DMS 273 treated with DMSO at 0.1 percent for 48 hours (cell line): ENCODE measurements around the gene COL5A1.
A peak's percentile ranks its signal among the peaks of the same experiment; 100 is the strongest.

Source experiments
- DNase-seq: peaks from one replicate; lab custom pipeline; 2025; lab: John Stamatoyannopoulos, UW

Gene COL5A1

DNA sequence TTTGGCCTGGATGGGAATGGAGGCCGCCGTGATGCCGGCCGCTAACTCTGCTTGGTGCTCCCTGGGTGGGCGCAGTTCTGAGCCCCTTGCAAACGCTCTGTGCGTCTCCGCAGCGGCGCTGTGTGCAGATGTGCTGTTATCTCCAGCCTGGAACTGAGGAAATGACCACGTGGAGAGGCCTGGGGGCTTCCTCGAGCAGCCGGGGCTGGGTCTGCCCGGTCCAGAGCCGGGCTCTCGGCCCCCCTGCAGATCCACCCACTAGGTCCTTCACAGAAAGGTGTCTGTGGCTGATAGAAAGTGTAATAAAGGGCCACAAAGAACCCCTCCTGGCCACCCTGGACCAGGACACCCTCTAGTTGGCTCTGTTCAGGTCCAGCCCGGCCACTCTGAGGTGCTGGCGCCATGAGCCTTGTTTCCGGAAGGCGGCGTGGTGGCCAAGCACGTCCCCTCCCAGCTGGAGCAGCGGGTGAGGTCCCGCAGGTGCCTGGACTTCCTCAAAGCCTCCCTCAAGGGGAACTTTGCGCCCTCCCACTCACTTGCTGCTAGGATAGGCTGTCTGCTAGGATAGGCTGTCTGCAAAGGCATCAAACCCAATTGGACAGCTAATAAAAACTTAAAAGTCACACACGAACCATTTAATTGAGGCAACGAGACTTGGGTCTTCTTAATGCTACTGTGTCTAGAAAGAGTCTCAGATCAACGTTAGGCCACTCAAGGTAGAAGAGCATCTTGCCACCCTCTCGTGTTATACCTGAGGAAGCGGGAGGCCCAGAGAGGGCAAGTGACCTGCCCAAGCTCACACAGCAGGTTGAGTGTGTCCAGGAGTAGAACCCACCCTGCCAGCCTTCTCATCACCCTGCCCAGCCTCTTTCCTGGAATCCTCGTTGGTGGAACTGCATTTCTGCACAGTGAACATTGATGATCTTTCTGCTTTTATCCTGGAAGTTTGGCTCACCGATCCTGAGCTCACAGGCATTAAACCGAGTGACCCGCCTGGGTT, 129.7 kb downstream of the COL5A1 start:
- no peak for DNase-seq

DNA sequence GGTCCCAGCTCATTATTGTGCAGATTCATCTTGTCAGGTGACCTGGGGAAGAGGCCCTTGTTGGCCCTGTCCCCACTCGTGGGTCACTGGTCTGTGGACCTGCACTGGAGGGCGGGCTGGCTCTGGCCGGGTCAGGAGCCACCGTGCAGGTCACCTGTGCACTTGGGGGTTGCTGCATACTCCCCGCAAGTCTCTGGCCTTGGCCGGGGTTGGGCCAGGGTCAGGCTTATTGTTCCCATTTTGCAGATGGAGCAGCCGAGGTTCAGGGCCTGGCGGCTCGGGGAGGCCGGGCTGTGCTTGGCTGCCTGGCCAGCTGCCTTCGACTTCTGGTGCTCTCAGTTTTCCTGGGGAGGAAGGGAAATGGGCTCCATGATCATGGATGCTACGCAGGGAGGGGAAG, 130.7 kb downstream of the COL5A1 start:
- no peak for DNase-seq

DNA sequence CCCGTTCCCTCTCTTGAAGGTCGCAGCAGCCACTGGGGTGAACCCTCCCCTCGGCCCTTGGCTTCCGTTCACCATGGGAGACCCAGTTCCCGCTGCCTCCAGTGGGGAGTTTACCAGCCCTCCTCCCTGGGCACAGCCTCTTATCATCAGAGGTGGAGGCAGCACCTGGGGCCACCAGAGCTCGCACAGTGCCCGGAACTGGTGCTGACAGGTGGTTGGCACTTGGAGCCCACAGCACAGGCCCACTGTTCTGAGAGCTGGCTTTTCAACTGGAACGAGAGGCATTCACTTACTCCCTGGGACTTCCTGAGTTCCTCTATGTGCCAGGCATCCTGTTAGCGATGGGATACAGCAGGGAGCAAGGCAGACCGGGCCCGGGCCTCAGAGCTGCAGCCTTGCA, 132.2 kb downstream of the COL5A1 start:
- DNase-seq: no peak

DNA sequence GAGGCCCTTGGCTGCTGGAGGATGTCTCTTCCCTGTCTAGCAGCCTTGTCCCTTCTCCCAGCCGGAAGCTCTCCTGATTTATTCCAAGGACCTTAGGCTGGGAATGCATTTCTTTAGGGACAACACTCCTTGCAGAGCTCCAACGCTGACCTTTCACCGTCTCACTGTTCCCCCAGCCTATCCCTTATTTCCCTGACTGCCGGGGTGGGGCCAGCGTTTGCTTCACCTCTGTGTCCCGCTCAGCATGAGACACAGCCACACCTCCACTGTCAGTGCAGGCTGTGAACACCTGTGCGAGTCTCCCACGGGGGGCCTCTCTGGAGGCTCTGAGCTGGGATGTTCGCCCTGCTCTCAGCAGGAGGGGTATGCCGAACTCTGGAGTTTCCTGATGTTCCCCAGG, 132.8 kb downstream of the COL5A1 start:
- DNase-seq: no peak

DNA sequence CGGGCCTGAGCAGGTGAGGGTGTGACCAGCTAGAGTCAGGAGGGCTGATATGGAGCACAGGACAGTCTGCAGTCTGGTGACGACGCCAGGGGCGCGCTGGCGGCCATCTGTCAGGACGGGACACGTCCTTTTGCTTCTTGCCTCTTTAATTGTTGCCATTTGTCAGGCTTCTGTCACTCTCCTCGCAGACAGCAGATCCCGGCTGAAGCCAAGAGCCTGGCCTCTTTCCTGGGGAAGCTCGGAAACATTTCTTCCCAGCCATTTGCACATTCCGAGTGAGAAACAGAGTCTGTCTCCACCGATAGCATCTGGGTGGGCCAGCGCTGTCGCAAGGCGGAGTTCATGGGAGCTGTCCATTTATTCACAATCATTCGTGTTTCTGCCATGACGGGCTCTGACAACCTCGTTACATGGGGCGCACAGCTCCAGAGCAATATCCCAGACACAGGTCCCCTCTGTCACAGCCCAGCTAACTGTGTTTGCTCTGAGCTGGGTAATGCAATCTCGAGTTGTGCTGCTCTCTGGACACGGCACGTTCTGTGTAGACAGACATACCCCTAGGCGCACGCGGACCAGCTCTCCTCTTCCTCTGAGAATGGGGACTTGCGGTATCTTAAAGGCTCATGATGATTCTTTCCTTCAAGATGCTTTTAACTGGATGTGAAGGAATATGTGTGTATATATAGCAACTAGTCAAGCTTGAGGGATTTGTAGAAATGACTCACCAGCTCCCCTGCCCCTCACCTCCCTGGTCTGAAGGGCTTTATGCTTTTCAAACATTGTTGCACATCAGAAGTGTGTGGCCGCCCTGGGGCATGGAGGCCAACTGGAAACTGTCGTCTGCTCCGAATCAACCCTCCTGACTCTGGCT, 133.7 kb downstream of the COL5A1 start:
- DNase-seq: no peak

DNA sequence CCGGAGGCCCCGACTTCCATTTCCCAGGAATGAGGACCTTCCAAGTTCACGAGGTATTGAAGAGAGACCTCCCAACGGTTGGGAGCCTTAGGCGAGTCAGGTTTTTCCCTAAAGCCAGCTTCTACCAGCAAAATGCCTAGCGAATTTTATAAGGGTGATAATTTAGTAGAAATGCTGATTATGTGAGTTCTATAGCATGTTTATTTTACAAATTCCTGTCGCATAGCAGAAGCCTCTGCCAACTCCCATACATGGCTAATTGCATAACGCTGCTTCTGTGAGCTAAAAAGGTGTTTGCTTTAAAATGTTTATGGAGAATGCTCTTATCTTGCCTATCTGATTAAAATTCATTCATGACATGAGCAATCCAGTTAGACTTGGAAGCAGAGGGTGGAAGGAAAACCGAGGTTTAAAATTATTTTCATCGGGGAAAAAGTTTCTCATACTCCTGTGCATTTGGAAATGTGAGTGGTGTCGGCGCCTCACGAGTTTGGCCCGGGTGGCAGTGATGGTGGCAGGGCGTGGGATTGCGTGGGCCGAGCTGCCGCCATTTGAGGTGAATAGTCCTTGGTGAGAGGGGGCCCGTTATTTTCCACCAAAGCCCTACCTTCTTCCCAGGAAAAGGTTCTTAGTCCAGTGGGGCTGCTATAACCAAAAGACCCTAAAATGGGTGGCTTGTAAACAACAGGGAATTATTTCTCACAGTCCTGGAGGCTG, 134.6 kb downstream of the COL5A1 start:
- DNase-seq: no peak

DNA sequence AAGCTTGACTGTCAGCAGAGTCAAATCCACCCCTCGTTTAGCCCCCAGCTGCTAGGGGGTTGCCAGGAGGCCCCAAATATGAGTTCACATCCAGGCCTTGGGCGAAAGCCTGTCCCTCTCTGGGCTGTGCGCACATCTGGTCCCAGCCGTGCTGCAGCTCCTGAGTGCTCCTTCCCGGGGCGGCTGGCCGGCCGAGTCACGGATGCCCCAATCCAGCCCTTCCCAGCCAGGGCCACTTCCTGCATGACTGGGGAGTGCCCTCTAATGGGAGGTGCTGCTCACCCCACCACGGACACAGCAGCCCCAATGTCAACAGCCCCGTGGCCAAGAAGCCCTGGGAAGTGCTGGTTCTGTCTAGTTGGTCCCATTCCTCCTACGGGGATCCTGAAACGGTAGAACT, 135.6 kb downstream of the COL5A1 start:
- DNase-seq: no peak

DNA sequence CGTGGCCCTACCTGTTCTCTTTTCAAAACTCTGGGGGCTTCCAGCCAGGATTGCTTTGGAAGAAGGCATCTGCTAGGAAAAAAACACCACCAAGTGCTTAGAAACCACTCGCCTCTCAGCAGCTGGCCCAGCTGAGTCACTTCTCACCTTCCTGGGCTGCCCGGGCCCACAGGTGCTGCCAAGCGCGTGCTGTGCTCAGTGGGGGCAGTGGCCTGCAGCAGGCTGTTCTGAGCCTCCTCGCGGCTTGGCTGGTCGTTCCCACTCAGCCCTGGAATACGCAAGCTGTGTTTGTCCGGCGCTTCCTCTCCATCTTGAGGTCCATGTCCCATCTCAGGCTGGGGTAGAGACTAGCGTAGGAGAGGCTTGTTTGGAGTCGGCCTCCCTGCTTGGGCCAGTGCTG, 136.6 kb downstream of the COL5A1 start:
- no peak for DNase-seq

DNA sequence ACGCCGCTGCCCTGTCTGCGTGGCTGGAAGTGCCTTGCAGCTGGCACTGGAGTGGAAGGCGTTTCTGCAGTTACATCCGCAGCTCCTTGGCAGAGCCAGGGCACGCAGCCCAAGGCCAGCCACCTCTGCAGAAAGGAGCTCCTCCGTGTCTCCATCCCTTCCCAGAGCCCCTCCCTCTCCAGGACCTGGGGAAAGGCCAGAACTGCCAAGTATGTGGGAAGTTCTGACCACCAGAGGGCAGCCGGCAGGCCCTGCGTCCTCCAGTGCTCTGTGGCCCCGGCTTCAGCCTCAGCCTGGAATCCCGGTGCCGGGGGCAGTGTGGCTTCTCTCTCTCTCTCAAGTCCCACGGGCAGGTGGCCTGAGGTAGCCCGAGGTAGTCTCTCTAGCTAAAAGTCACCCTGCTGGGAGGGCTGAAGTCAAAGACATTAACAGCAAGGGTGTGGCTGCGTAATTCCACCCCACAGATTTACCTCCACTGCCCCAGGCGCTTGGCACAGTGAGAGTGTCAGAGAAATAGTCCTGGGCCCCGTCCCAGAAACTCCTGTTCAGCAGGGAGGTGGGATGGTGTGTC, 137.3 kb downstream of the COL5A1 start:
- DNase-seq: peak; percentile 35

DNA sequence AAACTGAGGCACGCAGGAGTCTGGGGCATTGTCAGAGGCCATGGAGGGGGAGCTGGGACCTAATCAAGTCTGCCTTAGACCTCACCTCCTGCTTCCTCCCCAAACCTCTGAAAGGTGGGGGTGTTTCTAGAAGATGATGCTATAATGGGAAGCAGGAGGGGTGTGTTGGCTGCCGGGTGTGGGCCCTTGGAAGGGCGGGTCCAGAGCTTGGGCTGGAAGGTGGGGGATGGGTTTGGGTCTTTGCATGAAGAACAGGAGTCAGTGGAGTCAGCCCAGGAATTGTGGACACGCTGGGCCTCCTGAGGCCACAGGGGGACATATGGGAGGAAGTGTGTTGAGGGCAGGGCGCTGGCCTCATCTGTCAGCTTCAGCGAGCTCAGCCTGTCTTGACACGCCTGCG, 138.0 kb downstream of the COL5A1 start:
- no peak for DNase-seq

DNA sequence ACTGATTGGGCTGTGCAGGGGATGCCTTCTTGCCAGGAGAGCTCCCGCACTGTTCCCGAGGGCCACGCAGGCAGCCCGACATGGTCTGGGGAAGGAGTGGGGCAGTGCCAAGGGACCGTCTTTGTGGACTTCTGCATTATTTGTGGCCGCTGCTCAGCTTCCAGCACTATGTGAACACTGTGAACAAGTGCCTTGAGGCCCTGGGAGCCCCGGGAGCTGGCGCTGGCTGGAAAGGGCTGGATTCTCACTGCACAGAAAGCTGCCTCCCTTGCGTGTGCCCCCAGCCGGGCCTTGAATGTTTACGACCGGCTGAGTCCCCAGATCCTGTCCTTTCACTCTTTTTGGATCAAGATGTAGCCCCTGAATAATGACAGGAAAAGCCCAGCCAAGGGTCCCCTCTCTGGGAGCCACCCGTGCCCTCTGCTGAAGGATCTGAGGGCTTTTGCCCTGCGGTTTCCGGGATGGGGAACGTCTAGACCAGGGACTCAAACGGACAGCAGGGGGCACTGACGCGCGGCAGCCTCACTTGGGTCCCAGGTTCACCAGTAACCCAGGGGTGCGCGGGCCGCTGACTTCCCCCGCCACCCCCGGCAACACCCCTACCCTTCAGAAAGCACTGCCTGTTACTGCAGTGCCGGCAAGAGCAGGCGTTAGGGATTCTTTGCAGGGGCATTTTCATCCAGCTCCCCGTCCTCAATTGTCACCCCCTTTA, 140.1 kb downstream of the COL5A1 start:
- DNase-seq: no peak

DNA sequence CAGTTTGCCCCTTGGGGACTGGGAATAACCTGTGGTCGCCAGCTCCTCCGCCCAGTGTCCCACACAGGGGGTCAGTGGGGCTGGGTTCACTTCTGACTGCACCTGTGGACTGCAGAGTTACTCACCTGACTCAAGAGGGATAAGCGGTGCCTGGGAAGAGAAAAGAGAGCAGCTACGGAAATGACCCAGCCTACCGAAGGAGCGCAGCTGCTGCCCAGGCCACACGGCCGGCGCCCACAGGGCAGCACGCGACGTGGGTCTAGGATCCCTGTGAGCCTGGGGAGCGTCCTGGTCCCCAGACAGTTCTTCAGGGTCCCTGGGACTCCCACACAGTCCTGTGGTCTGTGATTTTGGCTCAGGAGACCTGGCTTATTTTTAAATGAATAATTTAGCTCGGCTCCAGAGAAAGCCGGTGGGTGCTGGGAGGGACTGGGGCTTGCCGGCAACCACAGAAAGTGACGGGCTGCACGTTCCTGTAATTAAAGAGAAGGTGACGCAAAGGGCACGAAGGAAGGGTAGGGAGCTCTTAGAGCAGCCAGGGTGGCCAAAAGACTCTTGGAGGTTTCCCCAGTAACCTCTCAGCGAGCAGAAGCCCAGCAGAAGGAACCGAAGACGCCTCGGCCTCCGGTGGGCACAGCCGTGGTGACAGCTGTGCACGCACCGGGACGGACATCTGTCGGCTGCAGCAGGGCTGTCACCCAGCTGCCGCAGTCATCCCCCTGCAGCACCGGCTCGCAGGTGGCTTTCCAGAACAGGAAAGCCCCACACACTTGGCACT, 141.5 kb downstream of the COL5A1 start:
- DNase-seq: peak; percentile 44

DNA sequence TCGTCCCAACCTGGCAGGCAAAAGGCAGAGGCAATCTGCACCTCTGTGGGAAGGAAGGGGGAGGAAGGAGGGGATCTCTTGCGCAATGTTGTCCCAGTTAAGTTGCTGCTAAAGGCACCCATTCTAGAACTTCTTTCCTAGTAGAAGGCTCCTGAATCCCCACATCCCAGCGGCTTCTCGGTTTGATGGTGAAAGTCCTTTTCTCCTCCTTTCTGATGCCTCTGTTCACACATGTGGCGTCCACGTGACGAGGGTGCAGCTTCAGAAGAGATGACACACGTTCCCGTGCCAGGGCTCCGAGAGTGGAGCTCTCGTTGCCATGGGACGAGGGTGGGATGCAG, 142.1 kb downstream of the COL5A1 start:
- no peak for DNase-seq

DNA sequence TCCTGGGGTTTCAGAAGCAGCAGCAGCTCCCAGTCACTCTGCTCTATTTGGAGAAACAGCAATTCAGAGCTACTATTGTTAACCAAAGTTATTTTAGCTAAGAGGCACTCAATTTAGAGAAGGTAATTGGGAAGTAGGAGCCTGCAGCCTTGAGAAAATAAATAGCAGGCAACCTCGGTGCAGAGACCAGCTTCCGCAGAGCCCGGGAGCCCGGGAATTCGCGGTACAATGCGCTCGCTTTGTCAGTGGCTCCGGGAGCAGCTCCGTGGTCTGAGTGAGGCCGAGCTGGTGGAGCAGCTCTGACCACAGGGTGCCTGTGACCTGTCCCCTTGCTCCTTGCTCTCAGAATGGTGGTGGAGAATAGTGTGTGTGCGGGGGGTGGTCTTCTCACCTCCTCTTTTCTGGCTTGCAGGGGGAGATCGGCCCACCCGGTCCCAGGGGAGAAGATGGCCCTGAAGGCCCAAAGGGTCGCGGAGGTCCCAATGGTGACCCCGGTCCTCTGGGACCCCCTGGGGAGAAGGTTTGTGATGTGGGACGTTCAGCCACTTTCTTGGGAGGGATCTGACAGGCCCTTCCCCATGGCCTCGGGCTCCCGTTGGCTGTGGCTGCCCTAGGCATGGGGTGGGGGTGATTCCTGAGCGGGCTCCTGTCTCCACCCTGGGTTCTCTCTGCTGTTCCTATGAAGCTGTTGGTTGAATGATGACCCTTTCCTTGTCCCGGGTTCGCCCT, 143.1 kb downstream of the COL5A1 start:
- DNase-seq: no peak

DNA sequence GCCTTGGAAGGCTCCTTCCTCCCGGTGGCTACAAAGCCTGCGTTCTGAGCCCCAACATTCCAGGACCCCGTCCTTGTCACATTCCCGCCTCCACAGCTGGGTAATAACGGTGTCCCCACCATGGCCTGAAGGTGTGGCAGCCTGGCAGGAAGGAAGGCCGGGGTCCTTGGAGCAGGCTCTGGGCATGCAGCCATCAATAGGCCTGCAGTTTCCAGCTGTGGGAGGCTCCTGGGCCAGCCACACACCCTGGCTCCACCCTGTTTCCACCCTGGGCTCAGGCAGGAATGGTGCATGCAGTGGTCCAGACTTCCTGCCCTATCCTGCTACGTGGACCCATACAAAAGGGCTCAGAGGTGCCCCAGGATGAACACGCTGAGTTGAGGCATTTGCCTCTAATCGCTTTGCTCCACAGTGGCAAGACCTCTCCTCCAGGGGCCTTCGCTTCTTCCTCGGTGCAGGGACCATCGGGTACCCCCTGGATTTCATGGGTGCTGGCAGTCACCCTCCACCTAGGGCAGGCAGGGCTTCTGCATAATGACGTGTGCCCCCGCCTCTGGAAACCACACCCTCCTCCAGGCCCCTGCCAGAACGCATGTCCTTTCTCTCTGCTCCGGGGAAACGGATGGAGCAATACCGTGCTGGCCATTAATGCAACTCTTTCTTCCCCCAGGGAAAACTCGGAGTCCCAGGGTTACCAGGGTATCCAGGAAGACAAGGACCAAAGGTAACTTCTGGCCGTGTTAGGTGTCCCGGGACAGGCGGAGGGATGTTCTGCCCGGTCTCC, 143.9 kb downstream of the COL5A1 start:
- DNase-seq: no peak

DNA sequence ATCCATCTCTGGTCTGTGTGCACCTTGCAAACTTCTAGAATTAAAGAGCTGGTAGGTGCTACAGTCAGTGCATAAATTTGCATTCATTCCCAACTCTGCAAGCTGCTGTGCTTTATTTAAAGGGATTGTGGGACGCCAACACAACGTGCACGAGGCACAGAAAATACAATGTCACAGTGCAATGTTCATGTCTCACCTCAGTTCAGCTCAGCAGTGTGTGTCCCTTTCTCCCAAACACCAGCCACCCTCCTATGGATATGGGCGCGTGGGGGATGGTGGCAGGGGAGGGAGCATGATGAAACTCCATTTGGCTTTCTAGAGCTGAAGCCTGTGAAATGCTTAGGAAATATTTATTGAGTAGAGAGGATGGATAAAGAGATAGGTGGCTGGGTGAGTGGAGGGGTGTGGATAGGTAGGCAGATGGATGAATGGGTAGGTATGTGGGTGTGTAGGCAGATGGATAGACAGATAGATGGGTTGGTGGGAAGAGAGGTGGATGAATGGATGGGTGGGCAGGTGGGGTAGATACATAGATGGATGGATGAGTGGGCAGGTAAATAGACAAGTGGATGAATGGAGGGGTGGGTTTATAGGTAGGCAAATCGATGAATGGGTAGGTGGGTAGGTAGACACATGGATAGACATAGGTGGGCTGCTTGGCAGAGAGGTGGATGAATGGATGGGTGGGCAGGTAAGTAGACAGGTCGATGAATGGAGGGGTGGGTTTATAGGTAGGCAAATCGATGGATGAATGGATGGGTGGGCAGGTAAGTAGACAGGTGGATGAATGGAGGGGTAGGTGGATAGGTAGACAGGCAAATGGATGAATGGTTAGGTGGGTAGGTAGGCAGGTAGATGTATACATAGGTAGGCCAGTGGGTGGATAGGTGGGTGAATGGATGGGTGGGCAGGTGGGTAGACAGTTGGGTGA, 146.3 kb downstream of the COL5A1 start:
- no peak for DNase-seq

DNA sequence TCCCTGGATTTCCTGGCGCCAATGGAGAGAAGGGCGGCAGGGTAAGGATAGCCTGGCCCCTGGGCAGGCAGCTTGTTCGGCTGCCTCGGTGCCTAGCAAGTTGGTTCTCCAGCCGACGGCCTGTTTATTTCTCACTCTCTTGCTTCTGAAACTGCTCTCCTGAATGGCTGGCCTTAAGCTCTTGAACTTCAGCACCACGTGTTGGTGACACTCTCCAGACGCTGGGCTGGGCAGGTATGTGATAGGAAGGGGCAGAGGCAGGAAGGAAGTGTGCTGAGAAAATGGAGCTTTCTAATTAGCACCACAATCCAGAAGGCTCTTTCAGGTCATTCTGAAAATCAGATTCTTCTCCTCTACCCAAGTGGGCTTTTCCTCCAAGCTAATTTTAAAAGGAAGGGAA, 147.6 kb downstream of the COL5A1 start:
- DNase-seq: no peak

DNA sequence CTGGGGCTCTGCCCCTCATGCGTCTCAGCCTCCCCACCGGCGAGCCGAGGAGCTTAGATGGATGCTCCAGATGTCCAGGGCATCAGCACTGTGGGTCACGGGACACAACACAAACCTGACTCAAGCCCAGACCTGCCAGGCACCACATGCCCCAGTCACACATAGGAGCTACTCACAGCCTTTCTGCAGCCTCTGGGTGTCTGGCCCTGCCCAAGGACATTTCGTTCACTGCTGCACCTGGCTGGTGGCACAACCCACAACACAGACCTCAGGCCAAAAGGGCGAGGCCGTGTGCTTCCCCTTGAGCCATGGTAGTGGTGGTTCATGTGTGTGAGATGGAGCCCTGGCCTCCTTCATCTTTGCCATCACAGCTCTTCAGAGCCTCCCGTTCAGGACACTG, 149.4 kb downstream of the COL5A1 start:
- peak; percentile 24 for DNase-seq
